Mucosa of descending colon (tissue), 3 donors: Measurements from ENCODE around the gene PDE4B. TPM values are rescaled to one million over a fixed set of nuclear protein-coding genes. Genes with fewer than 3 reads are reported as not detected.
A peak's percentile ranks its signal among the peaks of the same experiment; 100 is the strongest.

Source experiments
- ATAC-seq: fragments of 200-7000 bp; cut with Tn5 transposase; one replicate; pipeline ENCODE4 v1.9.1; 2020; ENCODE audit warnings: mild to moderate bottlenecking, moderate library complexity
- DNase-seq, 3 donors: peaks; one replicate each; pipeline ENCODE4 v3.0.0-alpha.2; 2020
- H3K36me3 ChIP-seq: fragments of 200-600 bp; one replicate; pipeline ENCODE4 v1.8.0; 2021; ENCODE audit warnings: low read depth, mild to moderate bottlenecking
- H3K4me1 ChIP-seq: fragments of 200-600 bp; one replicate; pipeline ENCODE4 v1.8.0; 2021; ENCODE audit warnings: low read depth, mild to moderate bottlenecking
- H3K4me3 ChIP-seq: fragments of 200-600 bp; one replicate; pipeline ENCODE4 v1.8.0; 2021; ENCODE audit warnings: mild to moderate bottlenecking
- H3K9me3 ChIP-seq: fragments of 200-600 bp; one replicate; pipeline ENCODE4 v1.8.0; 2021; ENCODE audit warnings: mild to moderate bottlenecking
- intact Hi-C, 2 donors: fragments of 100-400 bp; cut with DNase I in 1 of 2; cut with micrococcal nuclease in 1 of 2; formaldehyde crosslinking; loops; one replicate each; pipeline versions ENCODE4 v1.11.0 to v1.11.1; 2022; cut with DNase I, micrococcal nuclease
- total RNA-seq, 3 donors: library from RNA; stranded (reverse); fragmentation: NEBNext Ultra II Directional in 2 of 3; extraction: Animal tissue kit (Norgen Biotek cat#: 25700) in 2 of 3; gene quantifications; one replicate each; pipeline versions ENCODE4 v1.2.1 to v1.2.4, GENCODE V29; 2021 to 2023
- TF ChIP-seq, protein P1 (sequence below): fragments of 200-600 bp; IDR thresholded peaks from one replicate; pipeline ENCODE4 v1.8.0; 2022; ENCODE audit warnings: antibody characterized with exemption, mild to moderate bottlenecking
- donor health status: DM: no; HTN: no; CAD: no; lungs with moderate emphysema.
- donor health status: DM: no; HTN: no; CAD: no.
- donor health status: DM: no; HTN: yes; CAD: no.

PDE4B gene
- total RNA-seq, 3 donors from 2014 or later: 3.4 to 6.6 (median 4.9) TPM

DNA sequence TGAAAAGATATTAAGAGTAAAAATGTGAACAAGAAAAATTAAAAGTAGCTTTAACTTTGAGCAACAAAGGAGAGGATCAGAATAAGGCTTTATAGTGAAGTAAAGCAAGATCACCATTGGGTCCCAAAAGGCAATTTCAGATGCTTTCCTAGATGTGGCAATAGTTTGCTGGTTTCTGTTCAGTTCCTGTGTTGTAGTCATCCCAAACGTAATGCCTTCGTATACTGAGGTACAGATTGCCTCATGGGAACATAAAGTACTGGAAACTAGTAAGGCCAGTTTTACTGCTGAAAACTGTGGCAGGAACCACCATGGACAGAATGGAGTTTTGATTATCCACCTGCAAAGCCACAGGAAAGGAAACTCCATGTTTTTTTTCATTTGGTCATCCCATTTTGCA lies 457.8 kb downstream of the PDE4B start:
- intact Hi-C loops: loop anchor here in 1 of 2 donors (5.0 kb wide), 1 partner anchor 197 kb away; no protein-coding TSS in a partner anchor
- H3K4me1 ChIP-seq: no peaks in the 10 kb centered on the region
- ATAC-seq: no peak

DNA sequence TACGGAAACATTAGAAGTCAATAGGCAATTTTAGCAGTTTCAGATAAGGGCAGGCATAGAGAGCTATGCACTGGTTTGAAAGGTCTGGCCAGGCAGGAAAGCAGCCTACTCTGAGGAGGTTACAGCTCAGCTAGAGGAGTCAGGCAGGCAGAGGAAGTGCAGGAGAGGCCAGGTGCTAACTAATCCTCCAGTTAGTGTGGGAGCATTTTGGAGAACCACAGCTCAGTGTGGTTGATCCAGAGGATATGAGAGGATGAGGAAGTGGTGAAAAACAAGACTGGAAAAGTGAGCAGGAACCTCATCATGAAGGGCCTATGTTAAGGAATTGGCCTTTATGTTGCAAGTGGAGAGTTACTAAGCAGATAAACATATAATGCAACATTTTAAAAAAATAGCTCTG lies 458.9 kb downstream of the PDE4B start:
- ATAC-seq: peak; percentile 35
- intact Hi-C loops: loop anchor here in 1 of 2 donors (5.0 kb wide), 1 partner anchor 196 kb away; no protein-coding TSS in a partner anchor

More for the DNA sequence above, 457.8 kb downstream of the PDE4B start:
- H3K9me3 ChIP-seq: no peaks in the 10 kb centered on the region
- no peak for DNase-seq
- TF ChIP-seq, protein P1, sequence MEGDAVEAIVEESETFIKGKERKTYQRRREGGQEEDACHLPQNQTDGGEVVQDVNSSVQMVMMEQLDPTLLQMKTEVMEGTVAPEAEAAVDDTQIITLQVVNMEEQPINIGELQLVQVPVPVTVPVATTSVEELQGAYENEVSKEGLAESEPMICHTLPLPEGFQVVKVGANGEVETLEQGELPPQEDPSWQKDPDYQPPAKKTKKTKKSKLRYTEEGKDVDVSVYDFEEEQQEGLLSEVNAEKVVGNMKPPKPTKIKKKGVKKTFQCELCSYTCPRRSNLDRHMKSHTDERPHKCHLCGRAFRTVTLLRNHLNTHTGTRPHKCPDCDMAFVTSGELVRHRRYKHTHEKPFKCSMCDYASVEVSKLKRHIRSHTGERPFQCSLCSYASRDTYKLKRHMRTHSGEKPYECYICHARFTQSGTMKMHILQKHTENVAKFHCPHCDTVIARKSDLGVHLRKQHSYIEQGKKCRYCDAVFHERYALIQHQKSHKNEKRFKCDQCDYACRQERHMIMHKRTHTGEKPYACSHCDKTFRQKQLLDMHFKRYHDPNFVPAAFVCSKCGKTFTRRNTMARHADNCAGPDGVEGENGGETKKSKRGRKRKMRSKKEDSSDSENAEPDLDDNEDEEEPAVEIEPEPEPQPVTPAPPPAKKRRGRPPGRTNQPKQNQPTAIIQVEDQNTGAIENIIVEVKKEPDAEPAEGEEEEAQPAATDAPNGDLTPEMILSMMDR: no peak
- H3K4me3 ChIP-seq: no peak overlapping the region
- no peaks in the 10 kb centered on the region for H3K36me3 ChIP-seq

DNA sequence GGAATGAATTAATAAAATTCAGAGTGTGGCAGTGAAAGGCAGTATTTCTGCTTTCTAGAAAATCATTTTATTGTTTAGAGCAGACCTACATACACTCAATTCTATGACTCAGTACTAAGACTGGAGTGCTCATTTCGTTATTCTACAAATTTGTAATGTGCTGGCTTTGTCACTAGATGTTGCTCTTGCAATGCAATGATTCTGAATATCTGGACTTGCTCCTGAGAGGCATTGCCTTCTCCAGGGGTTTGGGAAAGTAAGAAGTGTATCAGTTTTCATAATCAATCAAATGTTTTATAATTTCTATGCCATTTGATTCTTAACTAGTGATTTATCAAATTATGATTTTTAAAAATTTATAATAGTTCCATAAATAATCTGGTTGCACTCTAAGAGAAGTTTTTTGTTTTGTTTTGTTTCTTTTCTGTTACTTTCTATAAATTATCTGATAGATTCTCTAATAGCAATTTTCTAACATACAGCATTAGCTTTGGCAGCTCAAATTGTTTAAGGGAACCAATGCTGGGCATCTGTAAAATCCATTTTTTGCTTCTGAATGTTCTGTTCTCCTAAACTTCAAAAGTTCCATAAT lies 460.7 kb downstream of the PDE4B start:
- DNase-seq: peak in 1 of 3 donors; percentile 53
- Histone ChIP-seq H3K9me3 (no peaks in the 10 kb centered on the region), H3K36me3 (no peaks in the 10 kb centered on the region), H3K4me3 (no peak overlapping the region), H3K4me1 (no peaks in the 10 kb centered on the region)
- peak; percentile 89 for ATAC-seq
- TF ChIP-seq, protein P1: no peak
- intact Hi-C loops: loop anchor here (2.0 to 5.0 kb wide), 2 partner anchors 193 to 194 kb away; no protein-coding TSS in a partner anchor

More for the DNA sequence above, 458.9 kb downstream of the PDE4B start:
- no peaks in the 10 kb centered on the region for H3K9me3 ChIP-seq
- H3K36me3 ChIP-seq: no peaks in the 10 kb centered on the region
- H3K4me1 ChIP-seq: no peaks in the 10 kb centered on the region
- TF ChIP-seq, protein P1: no peak
- no peak overlapping the region for H3K4me3 ChIP-seq
- no peak for DNase-seq

DNA sequence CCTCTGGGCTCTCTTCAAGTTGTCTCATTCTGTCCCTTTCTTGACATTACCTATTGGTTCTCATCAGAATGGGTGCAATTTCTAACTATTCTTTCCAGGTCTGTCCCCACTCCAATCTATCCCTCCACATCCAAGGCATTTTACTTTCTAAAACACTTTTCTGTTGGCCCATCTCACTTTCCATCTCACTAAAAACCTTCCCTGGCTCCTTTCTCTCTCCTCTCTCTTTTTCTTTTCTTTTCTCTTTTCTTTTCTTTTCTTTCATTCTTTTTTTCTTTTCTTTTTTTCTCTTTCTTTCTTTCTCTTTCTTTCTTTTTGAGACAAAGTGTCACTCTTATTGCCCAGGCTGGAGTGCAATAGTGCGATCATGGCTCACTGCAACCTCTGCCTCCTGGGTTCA lies 462.1 kb downstream of the PDE4B start:
- Histone ChIP-seq H3K4me3 (no peak overlapping the region), H3K9me3 (no peaks in the 10 kb centered on the region), H3K4me1 (peaks cover 4% of the 10 kb centered on the region), H3K36me3 (no peaks in the 10 kb centered on the region)
- TF ChIP-seq, protein P1: no peak
- ATAC-seq (no peak), DNase-seq (no peak)
- intact Hi-C loops: loop anchor here in 1 of 2 donors (5.0 kb wide), 1 partner anchor 193 kb away; no protein-coding TSS in a partner anchor

DNA sequence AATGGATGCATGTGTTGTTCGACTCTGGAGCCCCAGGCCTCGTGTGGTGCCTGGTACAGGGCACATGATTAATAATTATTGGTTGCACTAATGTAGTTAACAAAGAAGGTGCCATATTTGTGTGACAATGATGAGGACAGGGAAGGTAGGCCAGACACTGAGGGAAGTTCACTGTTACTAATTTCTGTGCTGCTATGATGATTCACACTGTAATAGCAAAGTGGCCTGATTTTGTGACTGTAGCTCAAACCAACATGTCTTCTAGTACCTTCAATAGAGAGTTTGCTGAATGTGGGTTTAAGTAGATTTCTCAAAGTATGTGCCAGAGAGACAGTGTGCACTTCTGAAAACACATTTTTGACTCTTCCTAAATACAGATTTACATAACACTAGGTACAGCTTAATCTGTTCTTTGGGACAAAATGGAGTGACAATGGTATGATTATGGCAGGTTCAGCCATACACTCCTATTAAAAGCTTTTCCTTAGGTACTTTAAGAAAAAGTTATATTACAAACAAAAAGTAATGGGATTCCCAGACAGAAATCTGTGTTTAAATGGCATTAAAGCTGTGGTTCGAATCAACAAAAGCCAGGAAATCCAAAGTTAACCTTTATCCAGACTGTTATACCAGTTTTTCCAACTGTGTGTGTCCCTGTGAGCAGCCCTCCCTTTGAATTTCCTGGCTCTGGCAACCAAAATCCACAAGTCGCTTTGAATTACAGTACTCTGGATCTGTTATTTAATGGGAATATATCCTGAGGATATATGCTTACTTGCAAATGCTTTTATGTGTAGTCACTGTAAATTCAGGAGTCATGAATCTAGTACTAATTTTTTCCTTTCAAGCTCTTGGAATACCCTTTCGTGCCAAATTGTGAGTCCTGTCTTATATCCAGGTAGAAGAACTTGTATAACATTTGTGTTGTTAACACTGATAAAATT lies 464.2 kb downstream of the PDE4B start:
- intact Hi-C loops: no loop called here
- no peak for DNase-seq
- TF ChIP-seq, protein P1: no peak
- Histone ChIP-seq H3K9me3 (no peaks in the 10 kb centered on the region), H3K36me3 (no peaks in the 10 kb centered on the region), H3K4me3 (no peak overlapping the region), H3K4me1 (peaks cover 7% of the 10 kb centered on the region)
- ATAC-seq: no peak
